BE2C (cell line): ENCODE results near the gene MRPL23.

Experiments
- DNase-seq: peaks from one replicate; pipeline ENCODE4 v3.0.0-alpha.2; 2020
- H3K27me3 ChIP-seq: fragments of 250-450 bp; sonication (Bioruptor Pico); 2 replicates; pipeline ENCODE4 v1.5.1; 2020; ENCODE audit warnings: mild to moderate bottlenecking
- H3K36me3 ChIP-seq: fragments of 250-450 bp; sonication (Bioruptor Pico); 2 replicates; pipeline ENCODE4 v1.5.1; 2020; ENCODE audit warnings: mild to moderate bottlenecking
- H3K4me1 ChIP-seq: fragments of 250-450 bp; sonication (Bioruptor Pico); 2 replicates; pipeline ENCODE4 v1.5.1; 2020
- H3K4me3 ChIP-seq: 2 replicates; pipeline ENCODE4 v1.5.1; 2011; ENCODE audit warnings: low read depth, low read length
- H3K9me3 ChIP-seq: fragments of 250-450 bp; sonication (Bioruptor Pico); 2 replicates; pipeline ENCODE4 v1.5.1; 2020
- CTCF ChIP-seq: IDR thresholded peaks from 2 replicates; pipeline ENCODE4 v1.5.1; 2012; ENCODE audit warnings: mild to moderate bottlenecking, low read depth, low read length

MRPL23 gene

GRCh38 chr11:1932105-1932480, 15.0 kb upstream of the MRPL23 start:
- Histone ChIP-seq H3K4me3 (no peak overlapping the region), H3K9me3 (no peaks in the 10 kb centered on the region), H3K27me3 (no peaks in the 10 kb centered on the region), H3K4me1 (no peaks in the 10 kb centered on the region), H3K36me3 (no peaks in the 10 kb centered on the region)
- DNase-seq = no peak
- TF ChIP-seq CTCF = no peak

- Histone ChIP-seq H3K4me3 (no peak overlapping the region), H3K36me3 (no peaks in the 10 kb centered on the region), H3K27me3 (no peaks in the 10 kb centered on the region), H3K9me3 (no peaks in the 10 kb centered on the region), H3K4me1 (no peaks in the 10 kb centered on the region)
- TF ChIP-seq CTCF = no peak
- no peak for DNase-seq
These were observed 14.5 kb upstream of the MRPL23 start for GRCh38 chr11:1932681-1933080.

- no peaks in the 10 kb centered on the region for H3K27me3 ChIP-seq
- DNase-seq = no peak
- H3K9me3 ChIP-seq = no peaks in the 10 kb centered on the region
- H3K4me3 ChIP-seq = no peak overlapping the region
- no peaks in the 10 kb centered on the region for H3K36me3 ChIP-seq
- TF ChIP-seq CTCF = no peak
- no peaks in the 10 kb centered on the region for H3K4me1 ChIP-seq
These were observed 13.5 kb upstream of the MRPL23 start for GRCh38 chr11:1933416-1934334.

GRCh38 chr11:1934335-1935155, 12.6 kb upstream of the MRPL23 start:
- DNase-seq = no peak
- no peaks in the 10 kb centered on the region for H3K36me3 ChIP-seq
- no peaks in the 10 kb centered on the region for H3K9me3 ChIP-seq
- H3K4me1 ChIP-seq = no peaks in the 10 kb centered on the region
- no peak for TF ChIP-seq CTCF
- no peaks in the 10 kb centered on the region for H3K27me3 ChIP-seq
- no peak overlapping the region for H3K4me3 ChIP-seq

- Histone ChIP-seq H3K4me3 (no peak overlapping the region), H3K9me3 (no peaks in the 10 kb centered on the region), H3K27me3 (no peaks in the 10 kb centered on the region), H3K4me1 (no peaks in the 10 kb centered on the region), H3K36me3 (no peaks in the 10 kb centered on the region)
- DNase-seq = peak; percentile 0
- TF ChIP-seq CTCF = no peak
These were observed 11.7 kb upstream of the MRPL23 start for GRCh38 chr11:1935156-1936071.
